LNCaP clone FGC (cell line): ENCODE results near the gene LCN1.
"Not testable (repeated sequence)": the region's sequence is repeated elsewhere in the genome, so short reads cannot be mapped to it uniquely, and the experiment has no call there.

Experiments
- DNase-seq: peaks from one replicate; pipeline ENCODE4 v3.0.0-alpha.2; 2011; ENCODE audit warnings: low read depth
- H3K4me3 ChIP-seq: 2 replicates; pipeline ENCODE4 v1.5.1; 2011; ENCODE audit warnings: mild to moderate bottlenecking, low read depth, low read length, control low read depth
- TF ChIP-seq, protein P1 (sequence below): IDR thresholded peaks from 2 replicates; pipeline ENCODE4 v1.5.1; 2012; ENCODE audit warnings: mild to moderate bottlenecking; ENCODE audit not compliant: control insufficient read depth, insufficient read depth; ENCODE audit errors: extremely low read depth

Gene LCN1

DNA sequence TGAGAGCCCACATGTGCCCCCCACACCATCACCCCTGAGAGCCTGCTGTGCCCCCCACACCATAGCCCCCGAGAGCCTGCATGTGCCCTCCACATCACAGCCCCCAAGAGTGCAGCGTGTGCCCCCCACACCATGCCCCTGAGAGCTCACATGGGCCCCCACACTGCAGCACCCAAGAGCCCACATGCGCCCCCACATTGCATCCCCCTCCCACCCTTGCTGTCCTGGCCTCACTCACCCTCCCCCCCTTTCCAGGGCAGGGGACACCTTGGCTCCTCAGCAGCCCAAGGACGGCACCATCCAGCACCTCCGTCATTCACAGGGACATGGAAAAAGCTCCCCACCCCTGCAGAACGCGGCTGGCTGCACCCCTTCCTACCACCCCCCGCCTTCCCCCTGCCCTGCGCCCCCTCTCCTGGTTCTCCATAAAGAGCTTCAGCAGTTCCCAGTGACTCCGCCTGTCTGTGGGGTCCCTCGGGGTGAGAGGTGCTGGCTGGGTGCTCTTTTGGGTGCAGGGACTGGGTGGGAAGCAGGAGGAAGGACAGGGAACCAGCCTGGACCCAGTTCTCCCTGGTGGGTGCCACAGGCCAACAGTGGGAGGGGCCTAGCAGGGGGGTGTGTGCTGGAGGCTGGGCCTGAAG is 5.0 kb downstream of the LCN1 start:
- no peak for DNase-seq
- TF ChIP-seq, protein P1, sequence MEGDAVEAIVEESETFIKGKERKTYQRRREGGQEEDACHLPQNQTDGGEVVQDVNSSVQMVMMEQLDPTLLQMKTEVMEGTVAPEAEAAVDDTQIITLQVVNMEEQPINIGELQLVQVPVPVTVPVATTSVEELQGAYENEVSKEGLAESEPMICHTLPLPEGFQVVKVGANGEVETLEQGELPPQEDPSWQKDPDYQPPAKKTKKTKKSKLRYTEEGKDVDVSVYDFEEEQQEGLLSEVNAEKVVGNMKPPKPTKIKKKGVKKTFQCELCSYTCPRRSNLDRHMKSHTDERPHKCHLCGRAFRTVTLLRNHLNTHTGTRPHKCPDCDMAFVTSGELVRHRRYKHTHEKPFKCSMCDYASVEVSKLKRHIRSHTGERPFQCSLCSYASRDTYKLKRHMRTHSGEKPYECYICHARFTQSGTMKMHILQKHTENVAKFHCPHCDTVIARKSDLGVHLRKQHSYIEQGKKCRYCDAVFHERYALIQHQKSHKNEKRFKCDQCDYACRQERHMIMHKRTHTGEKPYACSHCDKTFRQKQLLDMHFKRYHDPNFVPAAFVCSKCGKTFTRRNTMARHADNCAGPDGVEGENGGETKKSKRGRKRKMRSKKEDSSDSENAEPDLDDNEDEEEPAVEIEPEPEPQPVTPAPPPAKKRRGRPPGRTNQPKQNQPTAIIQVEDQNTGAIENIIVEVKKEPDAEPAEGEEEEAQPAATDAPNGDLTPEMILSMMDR: no peak
- no peak overlapping the region for H3K4me3 ChIP-seq

DNA sequence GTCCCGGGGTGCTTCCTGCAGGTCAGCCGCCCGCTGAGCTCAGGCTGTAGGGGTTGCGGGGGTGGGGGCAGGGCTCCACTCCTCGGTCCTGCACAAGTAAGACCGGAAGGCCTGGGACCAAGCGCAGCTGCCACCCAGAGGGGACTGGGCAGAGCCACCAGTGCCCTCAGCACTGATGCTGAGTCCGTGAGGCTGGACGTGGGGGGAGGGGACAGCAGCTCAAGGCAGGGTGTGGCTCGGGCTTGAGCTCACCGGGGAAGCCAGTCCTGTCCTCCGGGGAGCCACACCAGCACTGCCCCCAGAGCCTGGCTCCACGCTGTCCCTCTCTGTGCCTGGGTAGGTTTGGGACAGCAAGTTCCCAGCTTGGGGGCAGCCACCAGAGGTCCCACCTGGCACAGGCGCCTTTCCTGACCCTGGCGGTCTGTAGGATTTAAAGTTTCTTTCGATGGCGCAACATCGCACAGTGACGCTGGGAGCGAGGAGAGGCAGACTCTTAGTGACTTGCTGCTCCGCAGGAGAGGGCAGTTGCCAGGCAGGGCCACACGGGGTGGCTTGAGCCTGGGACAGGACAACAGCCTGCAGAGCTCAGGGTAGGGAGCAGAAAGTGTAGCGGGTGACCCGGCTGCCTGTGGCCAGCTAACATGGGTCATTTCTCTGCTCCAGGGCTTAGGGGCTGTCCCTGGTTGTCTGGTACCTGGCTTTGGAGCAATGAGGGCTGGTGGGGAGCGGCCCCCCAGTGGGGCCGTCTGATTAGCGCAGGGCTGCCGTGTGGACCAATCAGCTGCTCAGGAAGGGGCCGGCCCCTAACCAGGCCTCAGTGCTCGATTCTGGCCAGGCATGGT is 5.7 kb downstream of the LCN1 start:
- no peak overlapping the region for H3K4me3 ChIP-seq
- DNase-seq: no peak
- TF ChIP-seq, protein P1: no peak

DNA sequence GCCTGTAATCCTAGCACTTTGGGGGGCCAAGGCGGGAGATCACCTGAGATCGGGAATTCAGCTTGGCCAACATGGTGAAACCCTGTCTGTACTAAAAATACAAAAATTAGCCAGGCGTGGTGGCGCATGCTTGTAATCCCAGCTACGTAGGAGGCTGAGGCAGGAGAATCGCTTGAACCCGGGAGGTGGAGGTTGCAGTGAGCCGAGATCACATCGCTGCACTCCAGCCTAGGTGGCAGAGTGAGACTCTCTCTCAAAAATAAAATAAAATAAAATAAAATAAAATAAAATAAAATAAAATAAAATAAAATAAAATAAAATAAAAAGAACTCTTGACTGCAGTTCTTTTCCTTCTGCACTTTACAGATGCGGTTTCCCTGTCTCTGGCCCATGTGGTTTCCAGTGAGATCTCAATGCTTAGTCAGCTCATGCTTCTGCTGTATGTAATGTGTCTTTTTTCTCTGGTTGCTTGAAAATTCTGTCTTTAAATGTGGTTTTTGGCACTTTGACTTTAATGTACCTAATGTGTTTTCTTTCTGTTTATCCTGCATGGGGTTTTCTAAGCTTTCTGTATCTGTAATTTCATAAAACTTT is 7.7 kb downstream of the LCN1 start:
- DNase-seq, H3K4me3 ChIP-seq: not testable (repeated sequence)

DNA sequence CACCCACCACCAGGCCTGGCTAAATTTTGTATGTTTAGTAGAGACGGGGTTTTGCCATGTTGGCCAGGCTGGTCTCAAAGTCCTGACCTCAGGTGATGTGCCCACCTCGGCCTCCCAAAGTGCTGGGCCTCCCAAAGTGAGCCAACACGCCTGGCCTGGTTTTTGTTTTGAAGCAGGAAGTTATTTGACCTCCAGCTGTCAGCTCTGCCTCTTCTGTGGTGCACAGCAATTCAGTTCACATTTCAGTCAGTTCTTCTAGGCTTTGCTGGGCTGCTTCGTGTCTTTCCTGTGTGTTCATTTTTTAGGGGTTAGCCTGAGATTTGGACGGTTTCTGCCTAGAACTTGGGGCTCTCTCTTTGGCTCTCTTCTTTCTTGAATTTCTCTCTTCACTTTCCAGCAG is 8.9 kb downstream of the LCN1 start:
- no peak for DNase-seq
- H3K4me3 ChIP-seq: no peak overlapping the region
- TF ChIP-seq, protein P1: no peak

DNA sequence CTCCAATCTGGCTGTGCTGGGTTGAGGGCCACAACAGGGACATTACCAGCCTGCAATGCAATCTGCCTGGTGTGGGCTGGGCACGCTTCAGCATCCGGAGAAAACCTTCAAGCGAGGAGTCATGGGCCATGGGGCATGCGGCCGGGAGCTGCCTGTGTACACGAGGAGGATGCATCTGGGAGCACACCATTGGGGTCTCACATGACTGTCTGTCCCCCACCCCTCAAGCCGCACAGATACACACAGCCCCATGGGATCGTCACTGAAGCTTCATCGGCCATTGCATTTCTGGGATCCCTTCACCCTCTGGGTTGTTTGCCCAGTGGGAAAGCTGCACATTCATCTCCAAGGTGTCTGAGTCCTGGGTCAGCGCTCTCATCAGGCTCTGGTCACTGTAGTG is 9.9 kb downstream of the LCN1 start:
- TF ChIP-seq, protein P1: no peak
- H3K4me3 ChIP-seq: no peak overlapping the region
- DNase-seq: no peak

DNA sequence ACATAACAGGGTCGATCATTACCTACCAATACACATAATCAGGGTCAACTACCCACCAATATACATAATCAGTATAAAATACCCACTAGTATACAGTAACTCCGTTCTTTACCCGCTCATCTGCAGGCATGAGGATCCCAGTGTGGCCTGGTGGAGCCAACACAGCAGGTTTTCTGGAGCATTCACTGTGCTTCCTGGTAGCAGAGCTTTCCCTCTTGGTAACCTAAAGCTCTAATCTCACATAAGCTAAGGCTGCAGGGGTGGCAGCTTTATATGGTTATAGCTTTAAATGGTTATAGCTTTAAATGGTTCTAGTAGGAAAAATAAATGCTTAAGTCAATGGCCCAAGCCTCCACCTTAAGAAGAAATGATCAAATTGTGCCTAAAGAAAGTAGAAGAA is 11.9 kb downstream of the LCN1 start:
- no peak for DNase-seq
- TF ChIP-seq, protein P1: no peak

DNA sequence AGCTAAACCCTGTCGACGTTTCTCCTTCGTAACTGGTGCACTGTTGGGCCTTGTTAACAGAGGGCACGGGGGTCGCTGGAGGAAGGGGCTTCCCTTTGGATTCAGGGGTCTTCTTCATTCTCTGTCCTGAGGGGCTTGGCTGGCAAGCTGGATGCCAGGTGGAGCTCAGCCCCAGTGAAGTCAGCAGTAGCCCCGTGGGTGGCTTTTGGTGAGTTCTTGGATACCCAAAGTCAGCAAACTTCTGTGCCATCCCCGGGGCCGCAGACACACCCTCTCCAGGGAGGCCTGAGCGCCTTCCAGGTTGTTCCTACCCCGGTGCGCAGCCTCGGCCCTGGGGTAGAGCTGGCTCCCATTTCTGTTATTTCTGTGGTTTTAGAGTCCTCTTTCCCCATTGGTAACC is 12.4 kb downstream of the LCN1 start:
- H3K4me3 ChIP-seq: no peak overlapping the region
- no peak for DNase-seq
- TF ChIP-seq, protein P1: no peak

More for the DNA sequence above, 11.9 kb downstream of the LCN1 start:
- H3K4me3 ChIP-seq: no peak overlapping the region

DNA sequence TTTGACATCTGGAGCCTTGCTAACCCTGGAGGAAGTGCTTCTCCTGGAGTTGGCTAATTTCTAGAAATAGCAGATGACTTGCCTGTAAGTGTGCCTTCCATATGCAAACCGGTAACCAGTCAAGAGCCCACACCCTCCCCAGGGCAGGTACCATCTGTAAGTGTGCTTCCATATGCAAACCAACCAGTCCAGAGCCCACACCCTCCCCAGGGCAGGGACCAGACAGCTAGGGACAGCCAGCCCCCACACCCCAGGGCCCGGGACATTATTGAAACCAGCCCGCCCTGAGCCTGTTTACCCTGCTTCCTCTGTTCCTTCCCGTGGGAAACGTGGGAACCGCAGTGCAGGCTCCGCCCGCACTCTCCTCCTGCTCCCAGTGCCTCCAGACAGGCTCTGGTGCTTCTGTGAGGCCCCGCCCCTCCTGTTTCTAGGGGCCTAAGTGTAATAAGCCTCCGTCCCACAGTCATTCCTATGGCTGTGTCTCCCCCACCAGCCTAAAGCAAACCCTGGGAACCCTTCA is 13.0 kb downstream of the LCN1 start:
- not testable (repeated sequence) for DNase-seq, H3K4me3 ChIP-seq

DNA sequence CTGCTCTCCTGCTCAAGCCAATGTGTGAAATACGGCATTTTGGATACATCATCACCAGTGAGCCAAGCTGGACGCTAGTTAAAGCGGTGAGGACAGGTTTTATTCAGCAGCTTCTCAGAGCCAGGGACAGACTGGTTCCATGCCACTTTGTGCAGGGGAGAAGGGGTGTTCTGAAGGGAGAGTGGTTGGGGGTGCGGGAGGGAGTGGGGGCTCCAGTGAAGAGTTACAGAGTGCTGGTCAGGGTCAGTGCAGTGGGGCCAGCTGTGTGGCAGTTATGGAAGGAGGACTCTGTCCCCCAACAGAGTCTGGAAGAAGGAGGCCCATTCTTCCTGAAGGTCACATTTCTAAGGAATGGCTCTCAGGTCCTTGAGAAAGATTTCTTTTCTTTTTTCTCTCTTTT is 13.6 kb downstream of the LCN1 start:
- not testable (repeated sequence) for H3K4me3 ChIP-seq, DNase-seq

DNA sequence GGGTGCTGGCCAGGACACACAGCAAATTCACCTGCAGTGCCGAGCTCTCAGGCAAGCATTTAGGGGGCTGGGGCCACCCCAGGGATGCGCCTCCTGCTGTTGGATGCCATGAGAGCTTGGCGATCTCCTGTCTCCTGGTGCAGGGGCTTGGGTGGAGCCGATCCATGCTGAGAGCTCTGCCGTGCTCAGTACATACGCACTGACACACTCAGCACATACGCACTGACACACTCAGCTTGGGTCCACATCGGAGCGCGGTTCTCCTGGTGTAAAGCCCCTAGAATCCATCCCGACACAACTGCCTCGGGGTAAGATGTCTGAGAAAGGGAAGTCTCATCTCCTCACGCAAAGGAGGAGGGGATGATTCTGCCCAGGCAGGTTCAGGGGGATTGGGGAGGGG is 14.4 kb downstream of the LCN1 start:
- not testable (repeated sequence) for DNase-seq, H3K4me3 ChIP-seq
